ENCODE measurements around the gene SERINC2.

DNA sequence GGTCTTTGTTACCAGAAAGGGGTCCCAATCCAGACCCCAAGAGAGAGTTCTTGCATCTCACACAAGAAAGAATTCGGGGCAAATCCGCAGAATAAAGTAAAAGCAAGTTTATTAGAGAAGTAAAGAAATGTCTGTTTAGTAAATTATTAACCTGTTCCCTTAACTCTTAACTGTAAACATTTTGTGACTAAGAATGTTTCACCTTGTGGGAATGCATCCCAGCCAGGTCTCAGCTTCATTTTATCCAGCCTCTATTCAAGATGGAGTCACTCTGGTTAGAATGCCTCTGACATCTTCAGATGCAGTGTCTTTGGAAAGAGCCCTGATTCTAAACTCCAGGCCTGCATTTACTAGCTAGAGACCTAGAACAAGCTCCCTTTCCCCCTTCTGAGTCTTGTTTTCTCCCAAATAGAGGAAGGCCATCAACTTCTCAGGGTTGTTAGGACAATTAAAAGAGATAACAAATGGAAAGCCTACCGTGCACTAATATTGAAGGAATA lies 35.6 kb upstream of the SERINC2 start:
- TF ChIP-seq, protein P1, sequence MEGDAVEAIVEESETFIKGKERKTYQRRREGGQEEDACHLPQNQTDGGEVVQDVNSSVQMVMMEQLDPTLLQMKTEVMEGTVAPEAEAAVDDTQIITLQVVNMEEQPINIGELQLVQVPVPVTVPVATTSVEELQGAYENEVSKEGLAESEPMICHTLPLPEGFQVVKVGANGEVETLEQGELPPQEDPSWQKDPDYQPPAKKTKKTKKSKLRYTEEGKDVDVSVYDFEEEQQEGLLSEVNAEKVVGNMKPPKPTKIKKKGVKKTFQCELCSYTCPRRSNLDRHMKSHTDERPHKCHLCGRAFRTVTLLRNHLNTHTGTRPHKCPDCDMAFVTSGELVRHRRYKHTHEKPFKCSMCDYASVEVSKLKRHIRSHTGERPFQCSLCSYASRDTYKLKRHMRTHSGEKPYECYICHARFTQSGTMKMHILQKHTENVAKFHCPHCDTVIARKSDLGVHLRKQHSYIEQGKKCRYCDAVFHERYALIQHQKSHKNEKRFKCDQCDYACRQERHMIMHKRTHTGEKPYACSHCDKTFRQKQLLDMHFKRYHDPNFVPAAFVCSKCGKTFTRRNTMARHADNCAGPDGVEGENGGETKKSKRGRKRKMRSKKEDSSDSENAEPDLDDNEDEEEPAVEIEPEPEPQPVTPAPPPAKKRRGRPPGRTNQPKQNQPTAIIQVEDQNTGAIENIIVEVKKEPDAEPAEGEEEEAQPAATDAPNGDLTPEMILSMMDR (IDR thresholded peaks at IDR 0.05) = no peak
- TF ChIP-seq EZH2 (IDR thresholded peaks at IDR 0.05) = no peak
